Gastrocnemius medialis (tissue), 4 donors: ENCODE results near the gene STX7. TPM values are rescaled to one million over a fixed set of nuclear protein-coding genes. Genes with fewer than 3 reads are reported as not detected.

Experiments used
- ATAC-seq, 2 donors: fragments of 150-250 bp; one replicate each; pipeline ENCODE4 v1.9.1; 2016
- DNase-seq, 2 donors: peaks; one replicate each; pipeline ENCODE4 v3.0.0-alpha.2; 2019
- H3K27ac ChIP-seq, 4 donors: fragments of 200-600 bp; sonication (generic); 1 replicate in 1 of 4; 2 replicates in 3 of 4; pipeline ENCODE4 v1.5.1; 2016 to 2018; ENCODE audit warnings: mild to moderate bottlenecking in 2 of 4, moderate library complexity in 1 of 4
- H3K27me3 ChIP-seq, 3 donors: fragments of 200-600 bp; sonication (generic) in 2 of 3; 1 replicate in 1 of 3; 2 replicates in 2 of 3; pipeline versions ENCODE4 v1.5.1 to v1.6.0; 2016 to 2019; ENCODE audit warnings: mild to moderate bottlenecking in 1 of 3, moderate library complexity in 1 of 3
- H3K36me3 ChIP-seq, 2 donors: fragments of 200-600 bp; sonication (generic) in 1 of 2; one replicate each; pipeline ENCODE4 v1.5.1; 2017 to 2018
- H3K4me1 ChIP-seq, 2 donors: fragments of 200-600 bp; sonication (generic) in 1 of 2; one replicate each; pipeline ENCODE4 v1.5.1; 2016 to 2017; ENCODE audit warnings: mild to moderate bottlenecking in 2 of 2
- H3K4me3 ChIP-seq, 4 donors: fragments of 200-600 bp; sonication (generic) in 3 of 4; 1 replicate in 1 of 4; 2 replicates in 3 of 4; pipeline ENCODE4 v1.5.1; 2016 to 2019; ENCODE audit warnings: mild to moderate bottlenecking in 2 of 4
- H3K9me3 ChIP-seq, 3 donors: fragments of 200-600 bp; sonication (generic) in 2 of 3; 1 replicate in 1 of 3; 2 replicates in 2 of 3; pipeline ENCODE4 v1.5.1; 2016 to 2019
- CTCF ChIP-seq, 5 experiments: fragments of 450-650 bp in 3 of 5; fragments of 200-600 bp in 2 of 5; sonication (generic) in 2 of 5; IDR thresholded peaks in 4 of 5; conservative IDR thresholded peaks in 1 of 5; 1 replicate in 4 of 5; 2 replicates in 1 of 5; pipeline ENCODE4 v1.5.1; 2016 to 2019; ENCODE audit warnings: antibody characterized with exemption in 5 of 5, mild to moderate bottlenecking in 3 of 5, moderate library complexity in 3 of 5
- POLR2A ChIP-seq, 2 donors: fragments of 450-650 bp; IDR thresholded peaks; one replicate each; pipeline ENCODE4 v1.6.1; 2017; ENCODE audit warnings: antibody characterized with exemption in 2 of 2, mild to moderate bottlenecking in 2 of 2, moderate library complexity in 2 of 2
- in situ Hi-C, 4 donors: fragments of 200-750 bp; cut with MboI; loops; one replicate each; pipeline versions ENCODE4 v1.15.0 to v1.8.0; 2017; ENCODE audit warnings: low sequenced_read_pairs in 4 of 4
- intact Hi-C: fragments of 100-400 bp; cut with DNase I; formaldehyde crosslinking; loops from one replicate; pipeline ENCODE4 v1.15.1; 2023; ENCODE audit warnings: low total_unique reads
- total RNA-seq, 4 donors: library from RNA; depleted of rRNA; stranded (reverse); fragments of >200 nt; gene quantifications; one replicate each; pipeline versions ENCODE4 v1.1.0 to v1.2.3, GENCODE V29; 2016

Gene STX7
- total RNA-seq, 4 donors from 2014 or later, result 18.2 to 64.3 (median 20.6) TPM

- ATAC-seq, result no peak
These were observed 101.6 kb downstream of the STX7 start for GRCh38 chr6:132411296-132411695.

GRCh38 chr6:132410830-132411229, 102.1 kb downstream of the STX7 start:
- no peak overlapping the region for H3K27ac ChIP-seq
- in situ Hi-C loops (no loop called here), intact Hi-C loops (loop anchor here (5.0 kb wide), 1 partner anchor 114 kb away; no protein-coding TSS in a partner anchor)
- no peak for ATAC-seq
- H3K4me1 ChIP-seq, result no peaks in the 10 kb centered on the region
- DNase-seq, result no peak
- H3K36me3 ChIP-seq, result no peaks in the 10 kb centered on the region
- no peak overlapping the region for H3K4me3 ChIP-seq
- TF ChIP-seq CTCF (IDR thresholded peaks at IDR 0.05 in 4 of 5, conservative IDR thresholded peaks at IDR 0.05 in 1 of 5) (no peak), POLR2A (IDR thresholded peaks at IDR 0.05) (no peak)
- no peaks in the 10 kb centered on the region for H3K9me3 ChIP-seq
- peaks cover 0 to 3% (median 0%) of the 10 kb centered on the region in 3 donors for H3K27me3 ChIP-seq

More at GRCh38 chr6:132411296-132411695, 101.6 kb downstream of the STX7 start:
- Histone ChIP-seq H3K4me1 (no peaks in the 10 kb centered on the region), H3K9me3 (no peaks in the 10 kb centered on the region), H3K27me3 (peaks cover 0 to 2% (median 0%) of the 10 kb centered on the region in 3 donors), H3K4me3 (no peak overlapping the region), H3K36me3 (no peaks in the 10 kb centered on the region), H3K27ac (no peak overlapping the region)
- TF ChIP-seq CTCF (IDR thresholded peaks at IDR 0.05 in 4 of 5, conservative IDR thresholded peaks at IDR 0.05 in 1 of 5) (no peak), POLR2A (IDR thresholded peaks at IDR 0.05) (no peak)
- intact Hi-C loops (loop anchor here (5.0 kb wide), 1 partner anchor 114 kb away; no protein-coding TSS in a partner anchor), in situ Hi-C loops (no loop called here)
- DNase-seq, result no peak

- TF ChIP-seq CTCF (IDR thresholded peaks at IDR 0.05 in 4 of 5, conservative IDR thresholded peaks at IDR 0.05 in 1 of 5) (no peak), POLR2A (IDR thresholded peaks at IDR 0.05) (no peak)
- DNase-seq (no peak), ATAC-seq (no peak)
- in situ Hi-C loops, result no loop called here
- intact Hi-C loops, result no loop called here
- Histone ChIP-seq H3K27ac (no peak overlapping the region), H3K9me3 (no peaks in the 10 kb centered on the region), H3K36me3 (no peaks in the 10 kb centered on the region), H3K27me3 (peaks cover 10 to 25% (median 24%) of the 10 kb centered on the region in 3 donors), H3K4me3 (no peak overlapping the region), H3K4me1 (no peaks in the 10 kb centered on the region)
These were observed 107.6 kb downstream of the STX7 start for GRCh38 chr6:132405143-132405915.

- TF ChIP-seq POLR2A (IDR thresholded peaks at IDR 0.05) (no peak), CTCF (IDR thresholded peaks at IDR 0.05 in 4 of 5, conservative IDR thresholded peaks at IDR 0.05 in 1 of 5) (no peak)
- no peak overlapping the region for H3K4me3 ChIP-seq
- DNase-seq (no peak), ATAC-seq (no peak)
- no peak overlapping the region for H3K27ac ChIP-seq
- H3K36me3 ChIP-seq, result no peaks in the 10 kb centered on the region
- in situ Hi-C loops (no loop called here), intact Hi-C loops (no loop called here)
- H3K9me3 ChIP-seq, result no peaks in the 10 kb centered on the region
- H3K4me1 ChIP-seq, result no peaks in the 10 kb centered on the region
- peaks cover 14 to 31% (median 30%) of the 10 kb centered on the region in 3 donors for H3K27me3 ChIP-seq
These were observed 108.2 kb downstream of the STX7 start for GRCh38 chr6:132404736-132405135.
